Lung (tissue), 12 donors: Measurements from ENCODE around the gene PDZD2. TPM values are rescaled to one million over a fixed set of nuclear protein-coding genes. Genes with fewer than 3 reads are reported as not detected.

Source experiments
- ATAC-seq: fragments of 200-7000 bp; cut with Tn5 transposase; one replicate; pipeline ENCODE4 v1.9.1; 2020; ENCODE audit warnings: moderate number of reproducible peaks; ENCODE audit not compliant: insufficient read depth, low FRiP score
- DNase-seq, 3 donors: peaks; one replicate each; pipeline ENCODE4 v3.0.0-alpha.2; 2013 to 2017
- H3K27ac ChIP-seq, 2 donors: one replicate each; pipeline ENCODE4 v1.5.1; 2013; ENCODE audit warnings: mild to moderate bottlenecking in 2 of 2, moderate library complexity in 2 of 2, control low read depth in 1 of 2, inconsistent platforms in 1 of 2, low read depth in 1 of 2, low read length in 1 of 2
- H3K27me3 ChIP-seq, 3 donors: one replicate each; pipeline ENCODE4 v1.5.1; 2013; ENCODE audit warnings: low read length in 2 of 3; ENCODE audit not compliant: control insufficient read depth in 3 of 3, insufficient read depth in 3 of 3
- H3K36me3 ChIP-seq, 4 donors: one replicate each; pipeline ENCODE4 v1.5.1; 2013; ENCODE audit warnings: low read length in 4 of 4, mild to moderate bottlenecking in 1 of 4, moderate library complexity in 1 of 4; ENCODE audit not compliant: control insufficient read depth in 4 of 4, insufficient read depth in 4 of 4
- H3K4me1 ChIP-seq, 5 donors: one replicate each; pipeline ENCODE4 v1.5.1; 2013; ENCODE audit warnings: low read length in 5 of 5, mild to moderate bottlenecking in 2 of 5, moderate library complexity in 1 of 5; ENCODE audit not compliant: control insufficient read depth in 5 of 5, insufficient read depth in 5 of 5
- H3K4me3 ChIP-seq: one replicate; pipeline ENCODE4 v1.5.1; 2013; ENCODE audit warnings: mild to moderate bottlenecking, control low read depth, moderate library complexity
- H3K9ac ChIP-seq, 2 donors: one replicate each; pipeline ENCODE4 v1.5.1; 2013; ENCODE audit warnings: low read length in 2 of 2, control low read depth in 1 of 2; ENCODE audit not compliant: insufficient read depth in 1 of 2
- H3K9me3 ChIP-seq, 4 donors: one replicate each; pipeline ENCODE4 v1.5.1; 2013; ENCODE audit warnings: low read length in 3 of 4, mild to moderate bottlenecking in 1 of 4, moderate library complexity in 1 of 4; ENCODE audit not compliant: control insufficient read depth in 4 of 4, insufficient read depth in 3 of 4
- WGBS, 2 donors: extraction: QIAGEN DNeasy Blood & Tissue Kit; methylation state at CpG; one replicate each; pipeline ENCODE4 v1.1.7; 2013; 5-methylcytosine and 5-hydroxymethylcytosine counted together
- polyA plus RNA-seq, 2 donors: library from polyadenylated mRNA; stranded (reverse); fragments of 200-250 nt; gene quantifications; one replicate each; pipeline ENCODE4 v1.2.1, GENCODE V29; 2013
- total RNA-seq, 2 donors: library from RNA; depleted of rRNA in 1 of 2; stranded (reverse); fragments of >200 nt in 1 of 2; gene quantifications; one replicate each; pipeline ENCODE4 v1.2.1, GENCODE V29; 2014 to 2021
- TF ChIP-seq, protein P1 (sequence below): IDR thresholded peaks from 2 replicates; pipeline ENCODE4 v1.5.1; 2012; ENCODE audit warnings: mild to moderate bottlenecking; ENCODE audit errors: control extremely low read depth, extremely low read depth
- donor health status: control.
- donor health status: control.
- donor health status: Bipolar disorder and iron deficiency.
- donor health status: healthy.
- donor health status: DM: yes; HTN: yes; CAD: no.

PDZD2 gene
- total and polyA plus RNA-seq, 4 donors = 9.2 to 56.3 (median 24.8) TPM

DNA sequence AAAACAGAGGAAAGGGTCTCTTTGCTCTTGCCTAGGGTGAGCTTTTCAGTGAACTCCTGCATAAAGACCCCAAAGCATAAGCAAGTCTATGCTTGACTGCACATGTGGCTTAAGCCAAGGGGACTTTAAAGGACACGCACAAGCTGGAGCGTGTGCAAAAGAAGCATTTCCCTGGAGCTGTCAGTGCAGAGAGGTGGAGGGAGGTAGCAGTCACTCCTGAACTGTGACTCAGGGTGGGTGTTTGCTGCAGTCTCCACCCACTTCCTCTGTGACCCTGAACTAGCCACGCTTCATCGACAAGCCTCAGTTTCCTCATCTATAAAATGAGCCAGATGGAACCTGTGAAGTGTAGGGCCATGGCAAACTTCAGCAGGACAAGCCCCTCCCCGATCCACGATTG is 72.4 kb downstream of the PDZD2 start:
- TF ChIP-seq, protein P1, sequence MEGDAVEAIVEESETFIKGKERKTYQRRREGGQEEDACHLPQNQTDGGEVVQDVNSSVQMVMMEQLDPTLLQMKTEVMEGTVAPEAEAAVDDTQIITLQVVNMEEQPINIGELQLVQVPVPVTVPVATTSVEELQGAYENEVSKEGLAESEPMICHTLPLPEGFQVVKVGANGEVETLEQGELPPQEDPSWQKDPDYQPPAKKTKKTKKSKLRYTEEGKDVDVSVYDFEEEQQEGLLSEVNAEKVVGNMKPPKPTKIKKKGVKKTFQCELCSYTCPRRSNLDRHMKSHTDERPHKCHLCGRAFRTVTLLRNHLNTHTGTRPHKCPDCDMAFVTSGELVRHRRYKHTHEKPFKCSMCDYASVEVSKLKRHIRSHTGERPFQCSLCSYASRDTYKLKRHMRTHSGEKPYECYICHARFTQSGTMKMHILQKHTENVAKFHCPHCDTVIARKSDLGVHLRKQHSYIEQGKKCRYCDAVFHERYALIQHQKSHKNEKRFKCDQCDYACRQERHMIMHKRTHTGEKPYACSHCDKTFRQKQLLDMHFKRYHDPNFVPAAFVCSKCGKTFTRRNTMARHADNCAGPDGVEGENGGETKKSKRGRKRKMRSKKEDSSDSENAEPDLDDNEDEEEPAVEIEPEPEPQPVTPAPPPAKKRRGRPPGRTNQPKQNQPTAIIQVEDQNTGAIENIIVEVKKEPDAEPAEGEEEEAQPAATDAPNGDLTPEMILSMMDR = no peak
- H3K4me1 ChIP-seq = peaks cover 0 to 6% (median 0%) of the 10 kb centered on the region in 5 donors
- WGBS, 2 donors = 69 to 80% methylated on average over 6 of the region's 6 CpGs

DNA sequence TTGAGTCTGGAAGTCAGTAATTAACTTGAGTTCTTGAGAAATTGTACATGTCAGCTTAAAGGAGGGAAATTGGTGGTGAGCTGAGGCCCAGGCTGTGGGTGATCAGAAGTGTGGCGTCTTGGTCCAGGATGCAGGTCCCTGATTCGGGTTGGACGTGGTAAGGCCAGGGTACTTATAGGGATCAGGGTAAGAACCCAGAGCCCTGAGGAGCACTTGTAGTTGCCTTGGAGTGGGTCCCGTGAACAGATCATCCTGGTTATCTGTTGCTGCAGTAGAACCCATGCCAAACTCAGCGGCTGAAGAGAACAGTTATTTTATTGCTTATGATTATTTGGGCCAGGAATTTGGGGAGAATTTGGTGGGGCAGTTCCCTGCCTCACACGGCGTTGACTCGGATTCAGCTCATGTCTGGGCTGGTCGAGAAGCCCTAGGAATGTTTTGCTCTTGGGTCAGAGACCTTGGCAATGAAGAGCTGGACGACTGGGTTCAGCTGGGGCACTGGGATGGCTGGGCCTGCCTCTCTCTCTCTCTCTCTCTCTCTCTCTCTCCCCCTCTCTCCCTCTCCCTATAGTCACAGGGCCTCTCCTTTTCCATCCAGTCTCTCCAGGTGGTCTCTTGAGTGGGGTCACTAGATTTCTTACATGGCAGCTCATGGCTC is 73.1 kb downstream of the PDZD2 start:
- ATAC-seq (no peak), DNase-seq (no peak)
- Histone ChIP-seq H3K4me3 (no peak overlapping the region), H3K4me1 (peaks cover 0 to 6% (median 0%) of the 10 kb centered on the region in 5 donors), H3K9me3 (no peaks in the 10 kb centered on the region), H3K27ac (no peak overlapping the region), H3K27me3 (no peaks in the 10 kb centered on the region), H3K36me3 (no peaks in the 10 kb centered on the region), H3K9ac (no peak overlapping the region)
- WGBS, 2 donors = 77 to 84% methylated on average over 10 of the region's 10 CpGs
- TF ChIP-seq, protein P1 = no peak

More for the DNA sequence above, 72.4 kb downstream of the PDZD2 start:
- Histone ChIP-seq H3K4me3 (no peak overlapping the region), H3K27me3 (no peaks in the 10 kb centered on the region), H3K9ac (no peak overlapping the region), H3K9me3 (no peaks in the 10 kb centered on the region), H3K36me3 (no peaks in the 10 kb centered on the region), H3K27ac (no peak overlapping the region)
- ATAC-seq = no peak
- no peak for DNase-seq

DNA sequence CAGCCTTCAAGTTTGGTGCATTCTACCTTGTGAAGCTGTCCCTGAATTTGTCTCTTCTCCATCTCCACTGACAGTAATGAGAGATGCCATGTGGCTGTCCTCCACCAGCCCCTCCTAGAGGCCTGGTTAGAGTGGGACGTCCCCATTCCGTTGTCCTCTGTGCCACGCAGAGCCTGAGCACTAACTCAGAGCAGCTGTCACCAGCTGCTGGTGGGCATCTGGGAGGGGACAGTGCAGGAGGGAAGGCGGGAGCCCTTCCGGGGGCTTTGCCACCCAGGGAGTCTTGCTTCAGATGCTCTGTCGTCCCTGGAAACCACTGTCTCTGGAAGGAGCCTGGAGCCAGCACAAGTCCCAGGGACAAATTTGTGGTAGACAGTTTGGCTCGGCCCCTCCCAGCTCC is 78.6 kb downstream of the PDZD2 start:
- Histone ChIP-seq H3K4me1 (no peaks in the 10 kb centered on the region), H3K4me3 (no peak overlapping the region), H3K27me3 (no peaks in the 10 kb centered on the region), H3K9ac (no peak overlapping the region), H3K9me3 (no peaks in the 10 kb centered on the region), H3K36me3 (no peaks in the 10 kb centered on the region), H3K27ac (no peak overlapping the region)
- ATAC-seq (no peak), DNase-seq (peak; percentile 16 to 37 (median 26))
- TF ChIP-seq, protein P1 = no peak
- 81 to 86% methylated on average over 7 of the region's 7 CpGs for WGBS, 2 donors

DNA sequence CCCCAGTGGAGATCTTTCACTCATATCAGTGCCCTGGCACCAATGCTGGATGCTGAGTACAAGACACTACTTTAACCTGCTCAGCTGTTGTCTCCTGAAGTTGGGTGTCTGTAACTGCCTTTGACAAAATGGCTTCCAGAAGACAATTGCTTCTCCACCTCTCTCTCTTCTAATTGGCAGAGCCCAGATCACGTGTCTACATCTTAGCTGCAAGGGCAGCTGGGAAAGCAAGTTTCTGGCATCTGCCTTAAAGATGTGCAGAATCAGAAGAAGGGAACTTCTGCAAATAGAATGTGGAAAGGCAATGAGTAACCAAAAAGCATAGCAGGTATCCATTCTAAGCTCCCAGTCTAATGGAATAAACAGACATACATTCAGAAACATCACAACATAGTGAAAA is 81.1 kb downstream of the PDZD2 start:
- no peak overlapping the region for H3K4me3 ChIP-seq
- no peak for ATAC-seq
- H3K27ac ChIP-seq = no peak overlapping the region
- TF ChIP-seq, protein P1 = no peak
- no peaks in the 10 kb centered on the region for H3K27me3 ChIP-seq
- DNase-seq = no peak
- 93 to 97% methylated on average over 1 of the region's 1 CpG for WGBS, 2 donors
- no peak overlapping the region for H3K9ac ChIP-seq
- no peaks in the 10 kb centered on the region for H3K4me1 ChIP-seq
- no peaks in the 10 kb centered on the region for H3K36me3 ChIP-seq
- no peaks in the 10 kb centered on the region for H3K9me3 ChIP-seq
